ENCODE measurements around the gene UNC5B.

GRCh38 chr10:71254834-71255549, 42.6 kb downstream of the UNC5B start:
- TF ChIP-seq POLR2A (IDR thresholded peaks at IDR 0.05; ENCODE audit: low read length) (no peak), GATA1 (IDR thresholded peaks at IDR 0.05; ENCODE audit: low read depth, low read length) (no peak)
